ENCODE data around the gene MFN2.

DNA sequence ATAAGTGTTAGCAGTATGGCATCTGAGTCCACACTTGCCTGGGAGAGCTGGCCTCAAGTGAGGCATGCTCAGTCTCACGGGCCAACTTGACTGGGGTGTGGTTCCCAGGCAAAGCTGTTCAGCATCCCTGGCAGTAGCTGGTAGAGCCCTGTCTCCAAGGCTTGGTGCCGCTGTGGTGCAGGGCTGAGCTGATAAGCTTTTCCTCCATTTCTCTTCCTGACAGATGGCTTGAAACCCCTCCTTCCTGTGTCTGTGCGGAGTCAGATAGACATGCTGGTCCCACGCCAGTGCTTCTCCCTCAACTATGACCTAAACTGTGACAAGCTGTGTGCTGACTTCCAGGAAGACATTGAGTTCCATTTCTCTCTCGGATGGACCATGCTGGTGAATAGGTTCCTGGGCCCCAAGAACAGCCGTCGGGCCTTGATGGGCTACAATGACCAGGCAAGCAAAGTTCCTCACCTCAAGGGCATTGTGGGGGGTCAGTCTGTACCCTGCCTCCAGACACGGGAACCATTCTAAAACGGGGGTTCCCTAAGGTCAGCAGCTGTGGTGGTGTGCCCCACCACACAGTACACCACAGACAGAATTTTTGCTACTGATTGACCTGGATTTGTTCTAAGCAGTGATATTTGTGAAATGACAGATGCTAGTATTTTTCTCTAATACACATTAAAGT lies 25.4 kb downstream of the MFN2 start:
- TF ChIP-seq CTCF (IDR thresholded peaks at IDR 0.05) (no peak), POLR2A (IDR thresholded peaks at IDR 0.05) (no peak)
